Lower leg skin (tissue), 4 donors: ENCODE results near the gene EFNA4. TPM values are rescaled to one million over a fixed set of nuclear protein-coding genes. Genes with fewer than 3 reads are reported as not detected.

Experiments used
- DNase-seq, 2 donors: peaks; one replicate each; pipeline ENCODE4 v3.0.0-alpha.2; 2019; ENCODE audit warnings: low spot score in 2 of 2
- H3K4me3 ChIP-seq: fragments of 200-600 bp; sonication (generic); 2 replicates; pipeline ENCODE4 v1.5.1; 2017; ENCODE audit warnings: mild to moderate bottlenecking, low read depth; ENCODE audit not compliant: poor library complexity, severe bottlenecking
- CTCF ChIP-seq, 3 donors: fragments of 450-650 bp; IDR thresholded peaks; one replicate each; pipeline ENCODE4 v1.5.1; 2016; ENCODE audit warnings: antibody characterized with exemption in 3 of 3, mild to moderate bottlenecking in 3 of 3, moderate library complexity in 2 of 3
- POLR2A ChIP-seq, 2 donors: fragments of 450-650 bp; IDR thresholded peaks; one replicate each; pipeline ENCODE4 v1.6.1; 2016 to 2017; ENCODE audit warnings: antibody characterized with exemption in 2 of 2, mild to moderate bottlenecking in 1 of 2, moderate library complexity in 1 of 2
- WGBS, 2 donors: methylation state at CpG; one replicate each; pipeline ENCODE4 v1.1.5; 2018; 5-methylcytosine and 5-hydroxymethylcytosine counted together
- intact Hi-C: fragments of 100-400 bp; cut with DNase I; formaldehyde crosslinking; loops from one replicate; pipeline ENCODE4 v1.15.0; 2023; ENCODE audit warnings: low total_unique reads
- total RNA-seq, 4 donors: library from RNA; depleted of rRNA; stranded (reverse); fragments of >200 nt; gene quantifications; one replicate each; pipeline ENCODE4 v1.1.0, GENCODE V29; 2016

The EFNA4 gene
- total RNA-seq, 4 donors from 2014 or later, result 29.5 to 66.6 (median 52.9) TPM

DNA sequence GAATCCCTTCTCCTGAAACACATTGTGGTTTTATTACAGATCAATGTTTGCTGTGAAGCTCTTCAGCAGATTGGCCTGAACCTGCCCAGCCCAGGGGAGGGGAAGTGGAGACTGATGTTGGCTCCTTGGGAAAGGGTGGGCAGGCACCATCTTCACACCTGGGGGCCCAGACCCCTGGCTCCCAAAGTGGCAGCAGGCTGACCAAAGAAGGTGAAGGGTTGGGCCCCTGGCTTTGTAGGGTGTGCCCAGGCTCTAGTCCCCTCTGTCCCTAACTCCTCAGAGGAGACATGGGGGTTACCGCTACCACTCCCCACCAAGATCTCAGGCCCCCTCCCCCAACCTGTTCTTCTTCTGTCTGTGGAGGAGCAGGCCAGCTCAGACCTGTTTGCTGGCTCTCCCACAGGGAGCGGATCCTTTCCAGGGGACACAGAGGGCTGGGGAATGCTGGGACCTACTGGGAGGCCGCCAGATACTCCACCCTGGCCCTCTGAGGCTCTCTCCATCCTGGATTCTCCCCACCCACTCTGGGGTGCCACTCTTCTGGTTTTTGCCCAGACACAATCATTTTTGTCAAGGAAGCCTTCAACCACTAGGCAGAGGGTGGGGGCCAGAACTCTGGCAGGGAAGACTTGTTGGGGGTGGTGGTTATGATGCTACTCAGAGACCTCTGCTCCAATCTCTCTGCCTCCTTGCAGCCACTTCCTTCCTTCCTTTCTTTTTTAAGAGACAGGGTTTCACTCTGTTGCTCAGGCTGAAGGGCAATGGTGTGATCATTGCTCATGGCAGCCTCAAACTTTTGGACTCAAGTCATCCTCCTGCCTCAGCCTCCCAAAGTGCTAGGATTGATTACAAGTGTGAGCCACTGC, 10.1 kb downstream of the EFNA4 start:
- TF ChIP-seq POLR2A (IDR thresholded peaks at IDR 0.05), result no peak
- no peak for TF ChIP-seq CTCF (IDR thresholded peaks at IDR 0.05)
- no peak overlapping the region for H3K4me3 ChIP-seq
- 55 to 63% methylated on average over 3 of the region's 3 CpGs for WGBS, 2 donors
- intact Hi-C loops, result no loop called here
- DNase-seq, result no peak

DNA sequence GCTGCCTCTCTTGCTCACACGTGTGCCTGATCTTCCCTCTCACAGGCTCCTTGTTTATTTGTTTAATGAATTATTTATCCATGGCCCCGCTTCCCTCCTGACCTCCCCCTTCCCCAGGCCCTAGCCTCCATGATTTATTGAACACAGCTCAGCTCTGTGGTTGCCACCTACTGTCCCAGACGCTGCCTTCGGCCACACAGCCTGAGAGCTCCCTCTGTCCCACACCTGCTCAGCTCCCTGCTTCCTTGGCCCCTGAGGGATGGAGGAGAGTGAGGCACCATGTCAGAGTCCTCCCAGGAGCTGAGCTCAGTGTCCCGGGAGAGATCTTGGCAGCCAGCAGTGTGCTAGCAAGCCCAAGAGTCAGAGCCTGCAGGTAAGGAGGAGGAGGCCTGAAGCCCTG, 12.0 kb downstream of the EFNA4 start:
- DNase-seq, result no peak
- TF ChIP-seq CTCF (IDR thresholded peaks at IDR 0.05), result no peak
- no peak for TF ChIP-seq POLR2A (IDR thresholded peaks at IDR 0.05)
- H3K4me3 ChIP-seq, result no peak overlapping the region
- intact Hi-C loops, result no loop called here
- 47 to 49% methylated on average over 5 of the region's 5 CpGs for WGBS, 2 donors

DNA sequence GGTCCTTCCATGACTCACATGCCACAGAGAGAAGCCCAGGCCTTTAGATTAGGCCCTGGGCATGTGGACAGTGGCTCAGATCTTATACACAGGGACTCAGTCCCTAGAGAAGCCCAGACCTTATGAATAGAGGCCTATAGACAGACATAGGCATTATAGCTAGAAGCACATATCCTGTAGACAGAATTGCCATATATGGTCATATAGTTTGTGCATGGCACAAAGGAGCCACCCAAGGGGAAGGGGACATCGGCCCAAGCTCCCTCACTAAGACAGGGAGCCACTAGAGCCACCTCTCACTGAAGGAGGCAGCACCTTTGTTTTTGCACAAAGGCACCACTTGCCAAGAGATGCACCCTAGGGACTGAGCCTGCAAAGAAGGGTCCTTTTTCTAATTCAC, 12.8 kb downstream of the EFNA4 start:
- no peak for TF ChIP-seq POLR2A (IDR thresholded peaks at IDR 0.05)
- no peak for TF ChIP-seq CTCF (IDR thresholded peaks at IDR 0.05)
- H3K4me3 ChIP-seq, result no peak overlapping the region
- DNase-seq, result no peak
- 85 to 87% methylated on average over 1 of the region's 1 CpG for WGBS, 2 donors
- intact Hi-C loops, result no loop called here

DNA sequence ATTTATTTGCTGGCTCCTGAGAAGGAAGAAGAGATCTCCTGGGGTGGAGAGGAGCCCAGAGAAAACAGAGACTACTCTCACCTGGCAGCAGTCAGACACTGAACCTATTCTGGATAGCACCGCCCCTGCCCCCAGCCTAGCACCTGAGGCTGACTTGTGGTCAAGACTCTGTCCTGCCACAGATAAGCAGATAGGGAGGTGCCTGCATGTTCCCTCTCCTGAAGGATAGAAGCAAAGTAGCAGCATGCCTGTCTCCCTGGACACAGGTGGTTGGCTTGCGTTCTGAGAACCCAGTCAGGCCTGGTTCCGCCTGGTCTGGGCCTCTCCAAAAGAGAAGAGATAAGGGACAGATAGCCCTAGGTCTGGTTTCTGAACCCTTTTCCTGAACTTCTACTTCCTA, 13.8 kb downstream of the EFNA4 start:
- H3K4me3 ChIP-seq, result no peak overlapping the region
- DNase-seq, result no peak
- 86 to 93% methylated on average over 3 of the region's 3 CpGs for WGBS, 2 donors
- intact Hi-C loops, result no loop called here
- TF ChIP-seq CTCF (IDR thresholded peaks at IDR 0.05) (no peak), POLR2A (IDR thresholded peaks at IDR 0.05) (no peak)

DNA sequence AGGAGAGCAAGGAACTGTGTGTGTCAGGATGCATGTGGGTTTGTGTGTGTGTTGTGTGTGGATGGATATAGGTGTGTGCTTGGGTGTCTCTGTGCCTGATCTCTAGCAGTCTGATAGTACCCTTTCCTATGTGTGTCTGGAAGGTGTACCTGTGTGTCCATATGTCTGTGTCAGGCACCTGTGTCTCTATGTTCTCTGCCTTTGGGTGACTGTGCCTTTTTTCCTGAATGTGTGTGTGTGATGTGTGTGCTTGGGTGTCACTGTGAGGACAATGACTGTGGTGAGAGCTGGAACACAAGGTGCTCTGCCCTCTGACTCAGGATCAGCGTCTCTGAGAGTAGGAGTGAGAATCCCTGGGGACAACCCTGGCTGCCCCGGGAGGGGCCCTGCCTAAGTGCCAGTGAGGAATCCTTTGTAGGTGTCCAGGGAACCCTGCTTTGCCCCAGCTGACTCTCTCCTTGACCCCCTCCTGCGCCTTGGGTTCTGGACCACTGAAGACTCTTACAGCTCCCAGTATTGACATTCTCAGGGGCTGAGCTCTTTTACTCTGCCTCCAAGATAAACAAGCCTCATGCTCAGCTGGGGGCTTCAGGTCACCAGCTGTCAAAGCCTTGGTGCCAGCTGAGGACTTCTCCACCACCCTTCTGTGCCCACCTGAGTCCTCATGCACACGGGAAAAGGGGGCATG, 14.4 kb downstream of the EFNA4 start:
- TF ChIP-seq POLR2A (IDR thresholded peaks at IDR 0.05), result no peak
- no peak for TF ChIP-seq CTCF (IDR thresholded peaks at IDR 0.05)
- DNase-seq, result no peak
- intact Hi-C loops, result no loop called here
- WGBS, 2 donors, result 22 to 48% methylated on average over 3 to 4 of the region's 4 CpGs
- H3K4me3 ChIP-seq, result no peak overlapping the region
